SU-DHL-6 (cell line): ENCODE measurements around the gene TMEM212.

ENCODE experiments used
- EZH2phosphoT487 ChIP-seq: fragments of 200-600 bp; sonication (generic), shearing (Covaris generic); conservative IDR thresholded peaks from 2 replicates; pipeline ENCODE4 v1.6.1; 2018; ENCODE audit warnings: mild to moderate bottlenecking, antibody characterized with exemption, low read length, moderate library complexity, mixed read lengths
- TF ChIP-seq, protein P1 (sequence below): fragments of 200-600 bp; sonication (generic); IDR thresholded peaks from one replicate; pipeline ENCODE4 v1.5.1; 2017; ENCODE audit warnings: antibody characterized with exemption, mild to moderate bottlenecking, low read length, moderate library complexity; ENCODE audit not compliant: insufficient read depth, poor library complexity, severe bottlenecking

GRCh38 chr3:171797873-171798272, 45.3 kb upstream of the TMEM212 start:
- TF ChIP-seq, protein P1, sequence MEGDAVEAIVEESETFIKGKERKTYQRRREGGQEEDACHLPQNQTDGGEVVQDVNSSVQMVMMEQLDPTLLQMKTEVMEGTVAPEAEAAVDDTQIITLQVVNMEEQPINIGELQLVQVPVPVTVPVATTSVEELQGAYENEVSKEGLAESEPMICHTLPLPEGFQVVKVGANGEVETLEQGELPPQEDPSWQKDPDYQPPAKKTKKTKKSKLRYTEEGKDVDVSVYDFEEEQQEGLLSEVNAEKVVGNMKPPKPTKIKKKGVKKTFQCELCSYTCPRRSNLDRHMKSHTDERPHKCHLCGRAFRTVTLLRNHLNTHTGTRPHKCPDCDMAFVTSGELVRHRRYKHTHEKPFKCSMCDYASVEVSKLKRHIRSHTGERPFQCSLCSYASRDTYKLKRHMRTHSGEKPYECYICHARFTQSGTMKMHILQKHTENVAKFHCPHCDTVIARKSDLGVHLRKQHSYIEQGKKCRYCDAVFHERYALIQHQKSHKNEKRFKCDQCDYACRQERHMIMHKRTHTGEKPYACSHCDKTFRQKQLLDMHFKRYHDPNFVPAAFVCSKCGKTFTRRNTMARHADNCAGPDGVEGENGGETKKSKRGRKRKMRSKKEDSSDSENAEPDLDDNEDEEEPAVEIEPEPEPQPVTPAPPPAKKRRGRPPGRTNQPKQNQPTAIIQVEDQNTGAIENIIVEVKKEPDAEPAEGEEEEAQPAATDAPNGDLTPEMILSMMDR = no peak
- no peak for TF ChIP-seq EZH2phosphoT487
